Stomach (tissue), 4 donors: Measurements from ENCODE around the gene EXOC4.

Experiments
- POLR2A ChIP-seq, 4 donors: fragments of 450-650 bp; IDR thresholded peaks; one replicate each; pipeline ENCODE4 v1.6.1; 2016; ENCODE audit warnings: antibody characterized with exemption in 4 of 4, control low read depth in 2 of 4, mild to moderate bottlenecking in 1 of 4, moderate library complexity in 1 of 4
- POLR2AphosphoS5 ChIP-seq, 3 donors: sonication (generic); formaldehyde crosslinking; IDR thresholded peaks; one replicate each; pipeline ENCODE4 v1.6.1; 2016; ENCODE audit warnings: antibody characterized with exemption in 3 of 3

DNA sequence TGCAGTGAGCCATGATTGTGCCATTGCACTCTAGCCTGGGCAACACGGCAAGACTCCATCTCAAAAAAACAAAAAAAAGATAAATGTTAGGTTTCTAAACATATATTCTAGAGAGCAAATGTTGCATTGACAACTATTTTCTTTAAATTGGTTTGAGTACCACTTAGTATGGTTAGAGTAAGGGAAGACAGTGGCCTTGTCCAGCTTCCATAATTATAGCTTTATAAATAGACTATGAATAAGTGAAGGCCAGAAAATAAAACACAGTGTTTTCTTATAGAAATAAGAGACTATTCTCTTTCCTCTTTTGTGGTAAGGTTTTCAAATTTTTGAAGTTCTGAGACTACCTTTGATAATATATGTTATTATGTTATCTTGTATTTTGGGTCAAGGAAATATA is 50.5 kb downstream of the EXOC4 start:
- TF ChIP-seq POLR2AphosphoS5 (IDR thresholded peaks at IDR 0.05), result no peak
- no peak for TF ChIP-seq POLR2A (IDR thresholded peaks at IDR 0.05)
